Memory B cell (primary cell): ENCODE measurements around the gene FHIT.

Source experiments
- ATAC-seq: fragments of 150-1000 bp; cut with Tn5 transposase; 2 replicates; pipeline ENCODE4 v1.10.0; 2021; ENCODE audit warnings: low read depth, mild to moderate bottlenecking, moderate library complexity
- DNase-seq, 2 donors: peaks; one replicate each; pipeline ENCODE4 v3.0.0; 2022; ENCODE audit warnings: low spot score in 2 of 2
- H3K27ac Mint-ChIP-seq: one replicate; pipeline ENCODE4 v1.8.0; 2022; ENCODE audit warnings: mild to moderate bottlenecking, moderate library complexity, mixed read lengths
- H3K27me3 Mint-ChIP-seq: one replicate; pipeline ENCODE4 v1.8.0; 2022; ENCODE audit warnings: mixed read lengths
- H3K36me3 Mint-ChIP-seq: one replicate; pipeline ENCODE4 v1.8.0; 2022; ENCODE audit warnings: mild to moderate bottlenecking, mixed read lengths
- H3K4me1 Mint-ChIP-seq: one replicate; pipeline ENCODE4 v1.8.0; 2022; ENCODE audit warnings: mixed read lengths
- H3K4me3 Mint-ChIP-seq: one replicate; pipeline ENCODE4 v1.8.0; 2022; ENCODE audit warnings: mild to moderate bottlenecking, moderate library complexity, mixed read lengths
- H3K9me3 Mint-ChIP-seq: one replicate; pipeline ENCODE4 v1.8.0; 2022; ENCODE audit warnings: mixed read lengths

The FHIT gene

DNA sequence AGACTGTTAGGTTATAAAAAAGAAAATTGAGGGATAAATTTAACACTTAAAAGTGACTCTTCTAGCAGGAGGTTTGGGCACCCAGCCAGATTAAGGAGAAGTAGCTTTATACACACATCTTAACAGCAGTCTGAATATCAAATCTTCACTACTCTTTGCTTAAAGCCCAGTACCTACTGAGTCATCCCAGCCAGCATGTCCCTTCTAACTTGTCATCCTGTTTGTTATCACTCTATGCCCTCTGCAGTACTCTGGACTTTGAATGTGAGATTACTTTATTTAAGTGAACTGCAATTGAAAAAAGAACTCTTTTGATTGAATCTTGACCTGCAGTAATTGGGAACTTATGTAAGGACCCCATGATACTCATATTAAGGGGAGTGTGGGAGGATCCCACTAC is 77.6 kb downstream of the FHIT start:
- Mint-ChIP-seq H3K9me3 (no peaks in the 10 kb centered on the region), H3K4me3 (no peak overlapping the region), H3K27ac (no peak overlapping the region), H3K27me3 (no peaks in the 10 kb centered on the region), H3K4me1 (no peaks in the 10 kb centered on the region), H3K36me3 (no peaks in the 10 kb centered on the region)
- ATAC-seq (no peak), DNase-seq (no peak)

DNA sequence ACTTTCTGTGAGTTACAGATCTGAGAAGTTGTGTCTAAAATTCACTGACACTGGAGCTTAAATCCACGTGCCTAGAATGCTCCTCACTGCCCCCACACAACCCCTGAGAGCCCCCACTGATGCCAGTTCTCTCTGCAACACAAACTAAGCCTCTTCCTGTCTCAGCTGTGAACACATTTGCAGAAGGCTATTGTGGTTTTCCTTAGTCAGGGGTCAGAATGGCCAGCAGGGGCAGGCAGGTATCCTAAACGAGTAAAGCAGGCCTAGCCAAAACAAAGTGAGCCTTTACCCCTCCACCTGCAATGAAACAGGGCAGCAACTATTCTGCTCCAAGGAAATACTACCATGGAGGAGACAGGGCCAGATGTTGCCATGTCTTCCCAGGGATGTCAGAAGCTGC is 78.6 kb downstream of the FHIT start:
- DNase-seq (no peak), ATAC-seq (no peak)
- Mint-ChIP-seq H3K27me3 (no peaks in the 10 kb centered on the region), H3K27ac (no peak overlapping the region), H3K4me3 (no peak overlapping the region), H3K9me3 (no peaks in the 10 kb centered on the region), H3K36me3 (no peaks in the 10 kb centered on the region), H3K4me1 (no peaks in the 10 kb centered on the region)

GRCh38 chr3:61172203-61172602 is 79.0 kb downstream of the FHIT start:
- no peaks in the 10 kb centered on the region for H3K27me3 Mint-ChIP-seq
- no peak overlapping the region for H3K27ac Mint-ChIP-seq
- no peaks in the 10 kb centered on the region for H3K4me1 Mint-ChIP-seq
- H3K4me3 Mint-ChIP-seq, result no peak overlapping the region
- no peaks in the 10 kb centered on the region for H3K9me3 Mint-ChIP-seq
- ATAC-seq (no peak), DNase-seq (no peak)
- no peaks in the 10 kb centered on the region for H3K36me3 Mint-ChIP-seq

GRCh38 chr3:61169621-61170251 is 81.5 kb downstream of the FHIT start:
- H3K4me3 Mint-ChIP-seq, result no peak overlapping the region
- H3K27ac Mint-ChIP-seq, result no peak overlapping the region
- H3K27me3 Mint-ChIP-seq, result no peaks in the 10 kb centered on the region
- no peak for DNase-seq
- H3K36me3 Mint-ChIP-seq, result peaks cover 15% of the 10 kb centered on the region
- ATAC-seq, result no peak
- no peaks in the 10 kb centered on the region for H3K4me1 Mint-ChIP-seq
- H3K9me3 Mint-ChIP-seq, result peaks cover 2% of the 10 kb centered on the region

- Mint-ChIP-seq H3K4me3 (no peak overlapping the region), H3K9me3 (peaks cover 2% of the 10 kb centered on the region), H3K4me1 (no peaks in the 10 kb centered on the region), H3K36me3 (peaks cover 18% of the 10 kb centered on the region), H3K27ac (no peak overlapping the region), H3K27me3 (no peaks in the 10 kb centered on the region)
- no peak for ATAC-seq
- DNase-seq, result no peak
Observed at GRCh38 chr3:61168286-61168685, 83.0 kb downstream of the FHIT start.

GRCh38 chr3:61162965-61163364 is 88.3 kb downstream of the FHIT start:
- Mint-ChIP-seq H3K4me1 (no peaks in the 10 kb centered on the region), H3K27me3 (no peaks in the 10 kb centered on the region), H3K4me3 (no peak overlapping the region), H3K9me3 (peaks cover 2% of the 10 kb centered on the region), H3K36me3 (peaks cover 18% of the 10 kb centered on the region), H3K27ac (no peak overlapping the region)
- DNase-seq (no peak), ATAC-seq (no peak)

DNA sequence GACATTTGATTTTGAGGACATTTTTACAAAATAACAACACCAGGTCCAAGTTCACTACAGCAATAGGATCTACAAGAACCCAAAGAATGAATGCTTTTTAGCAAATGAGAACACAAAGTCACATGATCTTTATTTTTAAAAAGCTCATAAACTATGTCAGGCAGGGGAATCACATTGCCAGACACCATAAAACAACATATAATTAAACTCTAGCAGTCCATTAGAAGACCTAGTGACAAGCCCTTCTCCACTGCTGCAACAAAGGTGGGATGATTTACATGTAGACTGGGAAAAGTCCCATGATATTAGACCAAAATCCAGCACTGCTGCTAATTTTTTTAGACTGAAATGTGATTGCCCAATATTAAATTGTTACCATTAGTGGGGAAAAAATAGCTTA is 92.6 kb downstream of the FHIT start:
- no peak overlapping the region for H3K27ac Mint-ChIP-seq
- no peak overlapping the region for H3K4me3 Mint-ChIP-seq
- ATAC-seq (no peak), DNase-seq (no peak)
- no peaks in the 10 kb centered on the region for H3K27me3 Mint-ChIP-seq
- H3K4me1 Mint-ChIP-seq, result no peaks in the 10 kb centered on the region
- no peaks in the 10 kb centered on the region for H3K36me3 Mint-ChIP-seq
- H3K9me3 Mint-ChIP-seq, result no peaks in the 10 kb centered on the region

DNA sequence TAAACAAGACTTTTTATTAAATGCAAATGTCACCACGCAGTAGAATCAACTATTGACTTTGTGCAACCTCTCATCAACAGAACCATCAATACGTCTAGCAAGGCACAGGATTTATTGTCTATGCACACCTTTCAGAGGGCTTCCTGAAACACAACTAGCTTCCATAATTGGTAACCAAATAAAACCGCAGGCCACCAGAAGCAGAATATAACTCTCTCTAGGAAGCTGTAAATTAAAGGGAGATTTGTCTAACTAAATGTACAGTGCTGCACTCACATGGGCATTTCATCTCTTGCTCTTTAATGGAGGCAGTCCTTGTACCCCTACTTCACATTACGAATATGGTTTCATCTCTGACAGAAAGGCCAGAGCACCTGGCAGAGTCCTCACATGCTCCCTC is 93.0 kb downstream of the FHIT start:
- DNase-seq (no peak), ATAC-seq (no peak)
- H3K9me3 Mint-ChIP-seq, result no peaks in the 10 kb centered on the region
- no peak overlapping the region for H3K4me3 Mint-ChIP-seq
- H3K4me1 Mint-ChIP-seq, result no peaks in the 10 kb centered on the region
- H3K27me3 Mint-ChIP-seq, result no peaks in the 10 kb centered on the region
- no peak overlapping the region for H3K27ac Mint-ChIP-seq
- no peaks in the 10 kb centered on the region for H3K36me3 Mint-ChIP-seq

GRCh38 chr3:61157414-61157813 is 93.8 kb downstream of the FHIT start:
- ATAC-seq, result no peak

GRCh38 chr3:61155701-61156292 is 95.5 kb downstream of the FHIT start:
- DNase-seq (no peak), ATAC-seq (no peak)
- no peak overlapping the region for H3K27ac Mint-ChIP-seq
- peaks cover 3% of the 10 kb centered on the region for H3K36me3 Mint-ChIP-seq
- no peaks in the 10 kb centered on the region for H3K27me3 Mint-ChIP-seq
- H3K4me3 Mint-ChIP-seq, result no peak overlapping the region
- no peaks in the 10 kb centered on the region for H3K4me1 Mint-ChIP-seq
- no peaks in the 10 kb centered on the region for H3K9me3 Mint-ChIP-seq

More at GRCh38 chr3:61157414-61157813, 93.8 kb downstream of the FHIT start:
- H3K4me1 Mint-ChIP-seq, result no peaks in the 10 kb centered on the region
- DNase-seq, result no peak
- H3K36me3 Mint-ChIP-seq, result no peaks in the 10 kb centered on the region
- no peaks in the 10 kb centered on the region for H3K27me3 Mint-ChIP-seq
- H3K27ac Mint-ChIP-seq, result no peak overlapping the region
- no peaks in the 10 kb centered on the region for H3K9me3 Mint-ChIP-seq
- no peak overlapping the region for H3K4me3 Mint-ChIP-seq

DNA sequence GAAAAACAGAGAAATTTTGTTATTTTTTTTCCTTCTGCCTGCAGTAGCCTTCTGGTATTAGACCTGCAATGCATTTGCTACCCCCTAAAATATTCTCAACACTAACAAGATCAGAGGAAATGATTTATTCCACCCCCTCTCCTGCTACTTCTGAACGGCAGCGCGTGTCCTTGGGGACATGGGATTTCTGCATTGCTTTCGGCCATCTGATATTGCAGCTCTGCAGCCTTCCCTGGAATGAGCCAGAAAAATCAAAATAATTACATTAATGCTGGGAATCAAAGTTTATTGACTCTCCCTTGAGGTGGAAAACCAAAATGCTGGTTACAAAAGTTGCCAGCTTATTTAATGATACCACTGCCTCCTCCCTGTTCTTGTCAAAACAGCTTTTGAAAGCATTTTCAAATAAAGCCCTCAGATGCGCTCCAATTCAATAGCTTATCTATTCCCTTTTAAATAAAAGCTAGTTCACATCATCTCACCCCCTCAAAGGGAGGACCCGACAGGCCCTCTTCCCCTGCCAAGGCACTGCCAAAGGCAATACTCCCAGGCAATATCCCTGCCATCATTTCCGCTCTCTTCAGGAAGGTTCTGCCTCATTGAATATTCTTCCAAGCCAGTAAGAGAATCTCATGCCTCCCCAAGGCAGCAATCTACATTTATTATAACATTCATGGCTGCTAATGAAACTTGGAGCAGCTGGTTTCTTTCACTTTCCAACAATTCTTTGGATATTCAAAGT is 96.6 kb downstream of the FHIT start:
- DNase-seq, result no peak
- no peak overlapping the region for H3K27ac Mint-ChIP-seq
- ATAC-seq, result no peak
- no peaks in the 10 kb centered on the region for H3K27me3 Mint-ChIP-seq
- H3K4me3 Mint-ChIP-seq, result no peak overlapping the region
- H3K4me1 Mint-ChIP-seq, result no peaks in the 10 kb centered on the region
- peaks cover 5% of the 10 kb centered on the region for H3K36me3 Mint-ChIP-seq
- H3K9me3 Mint-ChIP-seq, result peaks cover 1% of the 10 kb centered on the region

DNA sequence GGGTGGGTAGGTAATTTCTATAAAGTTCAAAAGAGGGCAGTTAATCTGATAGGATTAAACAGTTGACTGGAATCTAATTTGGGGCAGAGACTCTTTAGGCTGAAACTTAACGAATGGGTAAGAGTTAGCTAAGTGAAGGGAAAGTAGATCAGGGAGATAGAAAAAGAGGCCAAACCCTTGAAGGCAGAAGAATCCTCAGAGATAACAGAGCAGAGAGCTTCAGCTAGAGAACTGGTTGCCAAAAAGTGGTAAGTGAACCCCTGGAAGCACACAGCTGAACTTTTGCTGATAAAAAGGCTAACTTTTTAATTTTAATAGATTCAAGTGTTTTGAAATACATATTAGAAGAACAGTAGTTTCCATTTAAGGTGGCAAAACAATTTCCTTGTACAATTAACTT is 99.2 kb downstream of the FHIT start:
- DNase-seq (no peak), ATAC-seq (no peak)
- Mint-ChIP-seq H3K36me3 (peaks cover 5% of the 10 kb centered on the region), H3K4me3 (no peak overlapping the region), H3K4me1 (no peaks in the 10 kb centered on the region), H3K27ac (no peak overlapping the region), H3K27me3 (no peaks in the 10 kb centered on the region), H3K9me3 (peaks cover 1% of the 10 kb centered on the region)

DNA sequence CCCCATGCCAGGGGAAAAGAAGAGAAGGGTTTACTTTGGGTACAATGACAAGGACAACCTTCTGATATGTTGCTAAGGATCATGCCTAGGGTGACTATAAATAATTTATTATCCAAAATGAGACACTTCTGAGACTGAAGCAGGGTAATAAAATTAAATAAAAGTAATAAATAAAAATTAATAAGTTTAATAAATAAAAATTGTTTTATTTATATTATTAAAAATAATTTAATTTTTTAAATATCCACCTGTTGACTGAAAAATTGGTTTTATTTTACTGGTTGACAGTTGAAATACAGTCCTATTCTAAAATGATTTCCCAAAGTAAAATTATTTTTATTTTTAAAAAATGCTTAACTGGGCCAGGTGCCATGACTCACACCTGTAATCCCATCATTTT is 102.0 kb downstream of the FHIT start:
- H3K4me3 Mint-ChIP-seq, result no peak overlapping the region
- no peak for ATAC-seq

GRCh38 chr3:61146010-61146890 is 105.0 kb downstream of the FHIT start:
- no peak for ATAC-seq
- Mint-ChIP-seq H3K27me3 (no peaks in the 10 kb centered on the region), H3K4me3 (no peak overlapping the region), H3K36me3 (peaks cover 8% of the 10 kb centered on the region), H3K4me1 (no peaks in the 10 kb centered on the region), H3K27ac (no peak overlapping the region), H3K9me3 (peaks cover 1% of the 10 kb centered on the region)
- DNase-seq, result no peak

More for the DNA sequence above, 102.0 kb downstream of the FHIT start:
- Mint-ChIP-seq H3K27me3 (no peaks in the 10 kb centered on the region), H3K9me3 (peaks cover 1% of the 10 kb centered on the region), H3K36me3 (peaks cover 7% of the 10 kb centered on the region), H3K4me1 (no peaks in the 10 kb centered on the region), H3K27ac (no peak overlapping the region)
- DNase-seq, result no peak
